Activated T-cell treated with anti-CD3 and anti-CD28 coated beads, Interleukin-2, amount 50 U/mL, for 72 hours (primary cell): ENCODE measurements around the gene NRIP2. TPM values are rescaled to one million over a fixed set of nuclear protein-coding genes. Genes with fewer than 3 reads are reported as not detected.

Experiments used
- ATAC-seq, 2 donors: fragments of 150-1000 bp; cut with Tn5 transposase; replicated peaks in 1 of 2; 2 replicates each; pipeline ENCODE4 v1.10.0; 2021; ENCODE audit warnings: moderate library complexity in 2 of 2, mild to moderate bottlenecking in 1 of 2
- DNase-seq, 2 donors: peaks; one replicate each; pipeline ENCODE4 v3.0.0; 2021 to 2022; ENCODE audit warnings: mixed read lengths in 1 of 2
- H3K27ac Mint-ChIP-seq: one replicate; pipeline ENCODE4 v1.8.0; 2022; ENCODE audit warnings: mild to moderate bottlenecking, moderate library complexity, mixed read lengths
- H3K27me3 Mint-ChIP-seq: one replicate; pipeline ENCODE4 v1.8.0; 2022; ENCODE audit warnings: low read depth, mixed read lengths
- H3K36me3 Mint-ChIP-seq, 2 donors: one replicate each; pipeline ENCODE4 v1.8.0; 2022; ENCODE audit warnings: mixed read lengths in 2 of 2, mild to moderate bottlenecking in 1 of 2; ENCODE audit not compliant: insufficient read depth in 2 of 2
- H3K4me1 Mint-ChIP-seq: one replicate; pipeline ENCODE4 v1.8.0; 2022; ENCODE audit warnings: low read depth, mixed read lengths
- H3K4me3 Mint-ChIP-seq, 2 donors: one replicate each; pipeline ENCODE4 v1.8.0; 2022; ENCODE audit warnings: mild to moderate bottlenecking in 2 of 2, mixed read lengths in 2 of 2, moderate library complexity in 2 of 2
- H3K9me3 Mint-ChIP-seq, 2 donors: one replicate each; pipeline ENCODE4 v1.8.0; 2022; ENCODE audit warnings: mixed read lengths in 2 of 2
- total RNA-seq, 2 donors: library from RNA; stranded (reverse); gene quantifications; one replicate each; pipeline ENCODE4 v1.2.3, GENCODE V29; 2022

Gene NRIP2
- total RNA-seq, 2 donors from 2014 or later: not detected

- peaks cover 5 to 30% of the 10 kb centered on the region in 2 donors for H3K36me3 Mint-ChIP-seq
- H3K4me3 Mint-ChIP-seq: peak overlapping the region; percentile 92 to 97
- peak overlapping the region; percentile 87 for H3K27ac Mint-ChIP-seq
- no peaks in the 10 kb centered on the region for H3K27me3 Mint-ChIP-seq
- peaks cover 37% of the 10 kb centered on the region for H3K4me1 Mint-ChIP-seq
- peak in 1 of 2 donors; percentile 10 for DNase-seq
- H3K9me3 Mint-ChIP-seq: no peaks in the 10 kb centered on the region
- ATAC-seq: no peak
Measured at GRCh38 chr12:2796187-2796666, 38.6 kb downstream of the NRIP2 start.

GRCh38 chr12:2795291-2796186, 39.3 kb downstream of the NRIP2 start:
- Mint-ChIP-seq H3K4me1 (peaks cover 37% of the 10 kb centered on the region), H3K27ac (peak overlapping the region; percentile 87), H3K4me3 (peak overlapping the region; percentile 92 to 97), H3K9me3 (no peaks in the 10 kb centered on the region), H3K36me3 (peaks cover 5 to 26% of the 10 kb centered on the region in 2 donors), H3K27me3 (no peaks in the 10 kb centered on the region)
- ATAC-seq: peak; percentile 73 to 74
- peak; percentile 82 to 83 for DNase-seq

GRCh38 chr12:2794736-2795289, 40.0 kb downstream of the NRIP2 start, which contains the start of gene FKBP4:
Gene FKBP4, plus strand, starts transcription at chr12:2794970. Its CDS starts 170 bp downstream, at chr12:2795140.
- DNase-seq (peak; percentile 91 to 94), ATAC-seq (peak; percentile 93 to 94)
- Mint-ChIP-seq H3K4me3 (peak within 1 kb of the TSS; percentile 92 to 97), H3K4me1 (peaks cover 37% of the 10 kb centered on the region), H3K36me3 (peaks cover 5 to 25% of the 10 kb centered on the region in 2 donors), H3K9me3 (no peaks in the 10 kb centered on the region), H3K27ac (no peak within 1 kb of the TSS), H3K27me3 (no peaks in the 10 kb centered on the region)

- Mint-ChIP-seq H3K36me3 (peaks cover 5 to 19% of the 10 kb centered on the region in 2 donors), H3K27ac (no peak overlapping the region), H3K4me1 (peaks cover 37% of the 10 kb centered on the region), H3K27me3 (no peaks in the 10 kb centered on the region), H3K4me3 (peak overlapping the region; percentile 78 to 84), H3K9me3 (no peaks in the 10 kb centered on the region)
- peak; percentile 15 to 20 for ATAC-seq
- peak in 1 of 2 donors; percentile 32 for DNase-seq
Measured at GRCh38 chr12:2794191-2794735, 40.6 kb downstream of the NRIP2 start.

GRCh38 chr12:2793561-2793960, 41.3 kb downstream of the NRIP2 start:
- ATAC-seq (no peak), DNase-seq (no peak)
- no peak overlapping the region for H3K27ac Mint-ChIP-seq
- H3K4me1 Mint-ChIP-seq: peaks cover 32% of the 10 kb centered on the region
- no peaks in the 10 kb centered on the region for H3K9me3 Mint-ChIP-seq
- peaks cover 5 to 14% of the 10 kb centered on the region in 2 donors for H3K36me3 Mint-ChIP-seq
- H3K4me3 Mint-ChIP-seq: peak overlapping the region; percentile 78 to 84
- H3K27me3 Mint-ChIP-seq: no peaks in the 10 kb centered on the region

- no peaks in the 10 kb centered on the region for H3K9me3 Mint-ChIP-seq
- ATAC-seq: no peak
- H3K4me1 Mint-ChIP-seq: peaks cover 25% of the 10 kb centered on the region
- DNase-seq: no peak
- peaks cover 2 to 8% of the 10 kb centered on the region in 2 donors for H3K36me3 Mint-ChIP-seq
- no peaks in the 10 kb centered on the region for H3K27me3 Mint-ChIP-seq
- H3K4me3 Mint-ChIP-seq: peak overlapping the region; percentile 78 to 84
- H3K27ac Mint-ChIP-seq: no peak overlapping the region
Measured at GRCh38 chr12:2792671-2793500, 41.9 kb downstream of the NRIP2 start.

GRCh38 chr12:2791089-2791488, 43.7 kb downstream of the NRIP2 start:
- Mint-ChIP-seq H3K27me3 (no peaks in the 10 kb centered on the region), H3K4me1 (peaks cover 7% of the 10 kb centered on the region), H3K9me3 (no peaks in the 10 kb centered on the region), H3K36me3 (no peaks in the 10 kb centered on the region), H3K27ac (no peak overlapping the region), H3K4me3 (no peak overlapping the region)
- DNase-seq (no peak), ATAC-seq (no peak)

GRCh38 chr12:2785017-2785416, 49.8 kb downstream of the NRIP2 start:
- no peak for DNase-seq
- H3K4me1 Mint-ChIP-seq: peaks cover 13% of the 10 kb centered on the region
- H3K27me3 Mint-ChIP-seq: peaks cover 23% of the 10 kb centered on the region
- no peak for ATAC-seq
- H3K4me3 Mint-ChIP-seq: no peak overlapping the region
- H3K36me3 Mint-ChIP-seq: no peaks in the 10 kb centered on the region
- no peak overlapping the region for H3K27ac Mint-ChIP-seq
- no peaks in the 10 kb centered on the region for H3K9me3 Mint-ChIP-seq

GRCh38 chr12:2783936-2784600, 50.8 kb downstream of the NRIP2 start:
- Mint-ChIP-seq H3K27ac (no peak overlapping the region), H3K27me3 (peaks cover 23% of the 10 kb centered on the region), H3K4me3 (peak overlapping the region; percentile 83 to 85), H3K9me3 (no peaks in the 10 kb centered on the region), H3K4me1 (peaks cover 13% of the 10 kb centered on the region), H3K36me3 (no peaks in the 10 kb centered on the region)
- ATAC-seq (peak; percentile 83), DNase-seq (peak; percentile 52)

- Mint-ChIP-seq H3K27ac (no peak overlapping the region), H3K9me3 (no peaks in the 10 kb centered on the region), H3K27me3 (peaks cover 10% of the 10 kb centered on the region), H3K4me1 (peaks cover 10% of the 10 kb centered on the region), H3K36me3 (no peaks in the 10 kb centered on the region), H3K4me3 (no peak overlapping the region)
- DNase-seq: no peak
- no peak for ATAC-seq
Measured at GRCh38 chr12:2779281-2779680, 55.6 kb downstream of the NRIP2 start.

- no peak for ATAC-seq
- no peaks in the 10 kb centered on the region for H3K36me3 Mint-ChIP-seq
- H3K27ac Mint-ChIP-seq: no peak overlapping the region
- no peaks in the 10 kb centered on the region for H3K4me1 Mint-ChIP-seq
- no peaks in the 10 kb centered on the region for H3K9me3 Mint-ChIP-seq
- H3K4me3 Mint-ChIP-seq: no peak overlapping the region
- H3K27me3 Mint-ChIP-seq: no peaks in the 10 kb centered on the region
- no peak for DNase-seq
Measured at GRCh38 chr12:2776129-2776806, 58.6 kb downstream of the NRIP2 start.

GRCh38 chr12:2775431-2775830, 59.4 kb downstream of the NRIP2 start:
- Mint-ChIP-seq H3K4me1 (no peaks in the 10 kb centered on the region), H3K27ac (no peak overlapping the region), H3K9me3 (peaks cover 0 to 2% of the 10 kb centered on the region in 2 donors), H3K4me3 (no peak overlapping the region), H3K36me3 (peaks cover 0 to 1% of the 10 kb centered on the region in 2 donors), H3K27me3 (no peaks in the 10 kb centered on the region)
- ATAC-seq (no peak), DNase-seq (no peak)
